ENCODE results near the gene TDRD15. TPM values are rescaled to one million over a fixed set of nuclear protein-coding genes. Genes with fewer than 3 reads are reported as not detected.

The TDRD15 gene
- total and polyA plus RNA-seq, 4 donors = 0.09 to 0.75 (median 0.42) TPM

- no peak overlapping the region for H3K27ac ChIP-seq (ENCODE audit: low read depth in 1 of 2, low read length in 2 of 2)
- no peaks in the 10 kb centered on the region for H3K36me3 ChIP-seq (ENCODE audit: control insufficient read depth in 4 of 4, insufficient read depth in 3 of 4, low read depth in 1 of 4, low read length in 3 of 4)
- TF ChIP-seq HNF4G (IDR thresholded peaks at IDR 0.05) = no peak
- TF ChIP-seq ZBTB33 (IDR thresholded peaks at IDR 0.05) = no peak
- TF ChIP-seq FOXA1 (IDR thresholded peaks at IDR 0.05) = no peak
- TF ChIP-seq RXRA (IDR thresholded peaks at IDR 0.05) = no peak
- no peak for TF ChIP-seq ATF3 (IDR thresholded peaks at IDR 0.05)
- no peak for TF ChIP-seq NR2F2 (IDR thresholded peaks at IDR 0.05)
- TF ChIP-seq CTCF (IDR thresholded peaks at IDR 0.05; ENCODE audit: low read depth, low read length, missing input control) = no peak
- TF ChIP-seq JUND (IDR thresholded peaks at IDR 0.05) = no peak
- no peaks in the 10 kb centered on the region for H3K9me3 ChIP-seq (ENCODE audit: control insufficient read depth in 4 of 4, low read length in 3 of 4)
- H3K4me3 ChIP-seq (ENCODE audit: low read depth in 1 of 3, low read length in 3 of 3) = no peak overlapping the region
- DNase-seq (ENCODE audit: low spot score) = no peak
- H3K27me3 ChIP-seq (ENCODE audit: control insufficient read depth in 4 of 4, insufficient read depth in 4 of 4, low read length in 3 of 4) = no peaks in the 10 kb centered on the region
- no peak overlapping the region for H3K9ac ChIP-seq (ENCODE audit: low read depth in 1 of 2, low read length in 2 of 2)
- 79% methylated on average over 1 of the region's 1 CpG for WGBS
- H3K4me1 ChIP-seq (ENCODE audit: control insufficient read depth in 4 of 4, insufficient read depth in 4 of 4, low read length in 3 of 4) = no peaks in the 10 kb centered on the region
Measured at GRCh38 chr2:21083482-21083881, 40.3 kb upstream of the TDRD15 start.

- Histone ChIP-seq H3K4me1 (ENCODE audit: control insufficient read depth in 4 of 4, insufficient read depth in 4 of 4, low read length in 3 of 4) (no peaks in the 10 kb centered on the region), H3K27ac (ENCODE audit: low read depth in 1 of 2, low read length in 2 of 2) (no peak overlapping the region), H3K9me3 (ENCODE audit: control insufficient read depth in 4 of 4, low read length in 3 of 4) (no peaks in the 10 kb centered on the region), H3K36me3 (ENCODE audit: control insufficient read depth in 4 of 4, insufficient read depth in 3 of 4, low read depth in 1 of 4, low read length in 3 of 4) (no peaks in the 10 kb centered on the region), H3K9ac (ENCODE audit: low read depth in 1 of 2, low read length in 2 of 2) (no peak overlapping the region), H3K27me3 (ENCODE audit: control insufficient read depth in 4 of 4, insufficient read depth in 4 of 4, low read length in 3 of 4) (no peaks in the 10 kb centered on the region), H3K4me3 (ENCODE audit: low read depth in 1 of 3, low read length in 3 of 3) (no peak overlapping the region)
- no peak for DNase-seq (ENCODE audit: low spot score)
- WGBS = 91% methylated on average over 4 of the region's 4 CpGs
- TF ChIP-seq RXRA (IDR thresholded peaks at IDR 0.05) (no peak), ZBTB33 (IDR thresholded peaks at IDR 0.05) (no peak), RAD21 (IDR thresholded peaks at IDR 0.05) (no peak), MAX (IDR thresholded peaks at IDR 0.05) (no peak), REST (IDR thresholded peaks at IDR 0.05) (no peak), HNF4G (IDR thresholded peaks at IDR 0.05) (no peak), NR2F2 (IDR thresholded peaks at IDR 0.05) (no peak), JUND (IDR thresholded peaks at IDR 0.05) (no peak), HNF4A (conservative IDR thresholded peaks at IDR 0.05) (no peak), ATF3 (IDR thresholded peaks at IDR 0.05) (no peak)
Measured at GRCh38 chr2:21084401-21084800, 39.4 kb upstream of the TDRD15 start.
